ENCODE measurements around the gene LRRN2.

DNA sequence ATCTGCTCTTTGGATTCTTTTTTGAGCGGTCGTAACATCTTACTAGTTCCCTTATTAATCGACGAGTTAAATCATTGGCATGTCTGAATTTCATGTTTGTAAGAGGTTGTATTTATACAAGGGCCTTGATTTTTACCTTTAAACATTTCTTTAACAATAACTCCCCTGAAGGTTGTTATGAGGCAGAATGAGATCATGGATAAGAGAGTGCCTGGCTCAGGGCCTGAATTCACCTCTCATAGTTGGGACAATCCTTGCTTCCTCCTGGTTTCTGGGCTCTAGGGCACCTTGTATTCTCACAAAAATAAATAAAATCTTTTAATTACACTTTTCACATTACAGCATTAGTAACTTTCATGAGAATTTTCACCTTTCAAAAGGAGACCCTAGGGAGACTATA, 113.9 kb downstream of the LRRN2 start:
- TF ChIP-seq, protein P1, sequence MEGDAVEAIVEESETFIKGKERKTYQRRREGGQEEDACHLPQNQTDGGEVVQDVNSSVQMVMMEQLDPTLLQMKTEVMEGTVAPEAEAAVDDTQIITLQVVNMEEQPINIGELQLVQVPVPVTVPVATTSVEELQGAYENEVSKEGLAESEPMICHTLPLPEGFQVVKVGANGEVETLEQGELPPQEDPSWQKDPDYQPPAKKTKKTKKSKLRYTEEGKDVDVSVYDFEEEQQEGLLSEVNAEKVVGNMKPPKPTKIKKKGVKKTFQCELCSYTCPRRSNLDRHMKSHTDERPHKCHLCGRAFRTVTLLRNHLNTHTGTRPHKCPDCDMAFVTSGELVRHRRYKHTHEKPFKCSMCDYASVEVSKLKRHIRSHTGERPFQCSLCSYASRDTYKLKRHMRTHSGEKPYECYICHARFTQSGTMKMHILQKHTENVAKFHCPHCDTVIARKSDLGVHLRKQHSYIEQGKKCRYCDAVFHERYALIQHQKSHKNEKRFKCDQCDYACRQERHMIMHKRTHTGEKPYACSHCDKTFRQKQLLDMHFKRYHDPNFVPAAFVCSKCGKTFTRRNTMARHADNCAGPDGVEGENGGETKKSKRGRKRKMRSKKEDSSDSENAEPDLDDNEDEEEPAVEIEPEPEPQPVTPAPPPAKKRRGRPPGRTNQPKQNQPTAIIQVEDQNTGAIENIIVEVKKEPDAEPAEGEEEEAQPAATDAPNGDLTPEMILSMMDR (IDR thresholded peaks at IDR 0.05): no peak
- TF ChIP-seq POLR2A (IDR thresholded peaks at IDR 0.05): no peak
